Epithelial cell of proximal tubule (primary cell): Measurements from ENCODE around the gene LIM2. TPM values are rescaled to one million over a fixed set of nuclear protein-coding genes. Genes with fewer than 3 reads are reported as not detected.

Experiments
- DNase-seq: peaks from one replicate; pipeline ENCODE4 v3.0.0-alpha.2; 2011; ENCODE audit warnings: low read depth
- H3K4me3 ChIP-seq: 2 replicates; pipeline ENCODE4 v1.5.1; 2011; ENCODE audit warnings: low read depth, mild to moderate bottlenecking, low read length
- total RNA-seq: library from RNA; depleted of rRNA; stranded (reverse); fragments of >200 nt; gene quantifications from 2 replicates; pipeline ENCODE4 v1.2.3, GENCODE V29; 2015
- TF ChIP-seq, protein P1 (sequence below): conservative IDR thresholded peaks from 2 replicates; pipeline ENCODE4 v1.5.1; 2012; ENCODE audit warnings: low read depth, mild to moderate bottlenecking, low read length

LIM2 gene
- total RNA-seq, 1 donor from 2014 or later, result not detected

DNA sequence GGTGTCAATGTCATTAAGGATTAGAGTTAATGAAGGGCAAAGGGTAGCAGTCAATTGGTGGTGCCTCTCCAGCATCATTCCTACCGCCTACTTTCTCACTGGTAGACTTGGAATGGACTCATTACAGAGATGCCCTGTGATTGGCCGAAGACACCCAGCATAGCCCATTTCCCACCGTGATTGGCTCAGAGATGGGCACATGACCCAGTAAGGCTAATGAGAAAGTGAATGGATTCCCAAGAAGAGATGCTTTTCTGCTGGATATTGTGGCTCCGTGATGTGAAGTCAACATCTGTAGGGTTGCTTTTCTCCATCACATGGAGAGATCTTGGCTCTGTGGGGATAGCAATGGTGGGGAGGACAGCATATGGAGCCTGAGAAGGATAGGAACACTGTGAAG is 57.4 kb downstream of the LIM2 start:
- TF ChIP-seq, protein P1, sequence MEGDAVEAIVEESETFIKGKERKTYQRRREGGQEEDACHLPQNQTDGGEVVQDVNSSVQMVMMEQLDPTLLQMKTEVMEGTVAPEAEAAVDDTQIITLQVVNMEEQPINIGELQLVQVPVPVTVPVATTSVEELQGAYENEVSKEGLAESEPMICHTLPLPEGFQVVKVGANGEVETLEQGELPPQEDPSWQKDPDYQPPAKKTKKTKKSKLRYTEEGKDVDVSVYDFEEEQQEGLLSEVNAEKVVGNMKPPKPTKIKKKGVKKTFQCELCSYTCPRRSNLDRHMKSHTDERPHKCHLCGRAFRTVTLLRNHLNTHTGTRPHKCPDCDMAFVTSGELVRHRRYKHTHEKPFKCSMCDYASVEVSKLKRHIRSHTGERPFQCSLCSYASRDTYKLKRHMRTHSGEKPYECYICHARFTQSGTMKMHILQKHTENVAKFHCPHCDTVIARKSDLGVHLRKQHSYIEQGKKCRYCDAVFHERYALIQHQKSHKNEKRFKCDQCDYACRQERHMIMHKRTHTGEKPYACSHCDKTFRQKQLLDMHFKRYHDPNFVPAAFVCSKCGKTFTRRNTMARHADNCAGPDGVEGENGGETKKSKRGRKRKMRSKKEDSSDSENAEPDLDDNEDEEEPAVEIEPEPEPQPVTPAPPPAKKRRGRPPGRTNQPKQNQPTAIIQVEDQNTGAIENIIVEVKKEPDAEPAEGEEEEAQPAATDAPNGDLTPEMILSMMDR, result no peak

More for the DNA sequence above, 57.4 kb downstream of the LIM2 start:
- DNase-seq, result no peak
- no peak overlapping the region for H3K4me3 ChIP-seq

Other genes with a start within 250 kb of the LIM2 start
- gene SIGLEC7, start 245.7 kb downstream of the LIM2 start, total RNA-seq, result not detected in 2 replicates
- not detected in 2 replicates for gene CD33, start 162.9 kb downstream of the LIM2 start, total RNA-seq
- gene SIGLECL1, start 136.9 kb downstream of the LIM2 start, total RNA-seq, result not detected in 2 replicates
- gene IGLON5, start 76.3 kb downstream of the LIM2 start, total RNA-seq, result 0.06 TPM in 1 of 2 replicates, not detected in the other
- 0.51 and 0.92 TPM in 2 replicates for gene VSIG10L, start 45.8 kb downstream of the LIM2 start, total RNA-seq
- gene ETFB, start 21.6 kb downstream of the LIM2 start, total RNA-seq, result 55.6 and 56.0 TPM in 2 replicates
- not detected in 2 replicates for gene CLDND2, start 19.0 kb downstream of the LIM2 start, total RNA-seq
- not detected in 2 replicates for gene NKG7, start 15.3 kb downstream of the LIM2 start, total RNA-seq
- not detected in 2 replicates for gene C19orf84, start 2.6 kb upstream of the LIM2 start, total RNA-seq
- gene SIGLEC10, start 29.7 kb upstream of the LIM2 start, total RNA-seq, result not detected in 2 replicates
- gene SIGLEC8, start 70.5 kb upstream of the LIM2 start, total RNA-seq, result not detected in 2 replicates
- not detected in 2 replicates for gene CEACAM18, start 90.6 kb upstream of the LIM2 start, total RNA-seq
- gene SIGLEC12, start 113.8 kb upstream of the LIM2 start, total RNA-seq, result not detected in 2 replicates
- not detected in 2 replicates for gene SIGLEC6, start 143.7 kb upstream of the LIM2 start, total RNA-seq
- 1.7 and 4.2 TPM in 2 replicates for gene ZNF175, start 183.3 kb upstream of the LIM2 start, total RNA-seq
- not detected in 2 replicates for gene SIGLEC5, start 242.4 kb upstream of the LIM2 start, total RNA-seq